Measurements from ENCODE around the gene ASPDH. TPM values are rescaled to one million over a fixed set of nuclear protein-coding genes. Genes with fewer than 3 reads are reported as not detected.

The ASPDH gene
- total RNA-seq, 1 donor from 2014 or later = not detected

DNA sequence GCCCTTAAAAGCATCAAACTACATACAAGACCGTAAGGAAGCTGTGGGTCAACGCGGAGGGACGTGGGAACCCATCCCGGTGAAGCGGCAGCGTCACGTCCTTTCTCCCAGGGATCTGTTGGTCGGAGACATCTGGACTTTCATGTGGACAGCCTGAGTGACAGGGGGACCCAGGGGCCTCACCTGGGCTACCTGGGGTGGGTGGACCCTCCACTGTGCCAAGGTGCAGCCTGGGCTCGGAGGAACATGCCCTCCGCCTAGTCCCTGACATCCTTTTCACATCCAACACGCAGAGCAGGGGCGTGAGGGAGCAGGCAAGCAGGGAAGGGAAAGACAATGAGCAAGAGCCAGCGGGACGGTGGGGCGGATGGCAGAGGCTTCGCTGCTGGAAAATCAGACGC is 23.3 kb downstream of the ASPDH start:
- TF ChIP-seq, protein P1, sequence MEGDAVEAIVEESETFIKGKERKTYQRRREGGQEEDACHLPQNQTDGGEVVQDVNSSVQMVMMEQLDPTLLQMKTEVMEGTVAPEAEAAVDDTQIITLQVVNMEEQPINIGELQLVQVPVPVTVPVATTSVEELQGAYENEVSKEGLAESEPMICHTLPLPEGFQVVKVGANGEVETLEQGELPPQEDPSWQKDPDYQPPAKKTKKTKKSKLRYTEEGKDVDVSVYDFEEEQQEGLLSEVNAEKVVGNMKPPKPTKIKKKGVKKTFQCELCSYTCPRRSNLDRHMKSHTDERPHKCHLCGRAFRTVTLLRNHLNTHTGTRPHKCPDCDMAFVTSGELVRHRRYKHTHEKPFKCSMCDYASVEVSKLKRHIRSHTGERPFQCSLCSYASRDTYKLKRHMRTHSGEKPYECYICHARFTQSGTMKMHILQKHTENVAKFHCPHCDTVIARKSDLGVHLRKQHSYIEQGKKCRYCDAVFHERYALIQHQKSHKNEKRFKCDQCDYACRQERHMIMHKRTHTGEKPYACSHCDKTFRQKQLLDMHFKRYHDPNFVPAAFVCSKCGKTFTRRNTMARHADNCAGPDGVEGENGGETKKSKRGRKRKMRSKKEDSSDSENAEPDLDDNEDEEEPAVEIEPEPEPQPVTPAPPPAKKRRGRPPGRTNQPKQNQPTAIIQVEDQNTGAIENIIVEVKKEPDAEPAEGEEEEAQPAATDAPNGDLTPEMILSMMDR (IDR thresholded peaks at IDR 0.05) = no peak
- H3K27me3 Mint-ChIP-seq (ENCODE audit: unreplicated experiment) = peaks cover 40% of the 10 kb centered on the region
- peaks cover under 1% of the 10 kb centered on the region for H3K36me3 Mint-ChIP-seq (ENCODE audit: unreplicated experiment)
- H3K4me3 Mint-ChIP-seq (ENCODE audit: unreplicated experiment) = no peak overlapping the region
- no peak for DNase-seq (ENCODE audit: extremely low spot score, unreplicated experiment)
- H3K4me1 Mint-ChIP-seq (ENCODE audit: unreplicated experiment) = peaks cover 5% of the 10 kb centered on the region
- H3K9me3 Mint-ChIP-seq (ENCODE audit: unreplicated experiment) = no peaks in the 10 kb centered on the region
- H3K27ac Mint-ChIP-seq (ENCODE audit: unreplicated experiment) = no peak overlapping the region

DNA sequence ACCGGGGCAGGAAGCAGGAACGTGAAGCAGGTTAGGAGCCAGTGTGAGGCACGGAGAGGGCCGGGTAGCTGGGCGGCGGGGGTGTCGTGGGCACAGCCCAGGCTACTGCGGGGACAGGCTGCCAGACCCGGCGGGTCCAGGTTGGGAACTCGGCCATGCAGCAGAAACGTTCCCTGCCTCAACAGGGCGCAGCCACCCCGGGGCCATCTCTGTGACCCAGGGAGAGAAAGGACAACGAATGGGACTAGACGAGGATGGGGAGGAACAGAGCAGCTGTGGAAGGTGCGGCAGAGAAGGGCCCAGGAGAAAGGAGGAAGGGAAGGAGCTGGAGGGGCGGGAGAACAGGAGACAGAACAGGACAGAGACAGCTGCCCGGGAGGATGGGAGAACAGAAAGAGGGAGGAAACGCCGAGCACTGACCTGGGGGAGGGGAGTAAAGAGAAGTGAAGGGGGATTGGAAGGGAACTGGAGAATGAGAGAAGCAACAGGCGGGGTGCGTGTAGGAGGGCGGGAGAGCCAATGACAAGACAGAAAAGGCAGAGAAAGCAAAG is 24.2 kb downstream of the ASPDH start:
- Mint-ChIP-seq H3K27ac (ENCODE audit: unreplicated experiment) (no peak overlapping the region), H3K4me1 (ENCODE audit: unreplicated experiment) (peaks cover 5% of the 10 kb centered on the region), H3K36me3 (ENCODE audit: unreplicated experiment) (peaks cover 8% of the 10 kb centered on the region), H3K9me3 (ENCODE audit: unreplicated experiment) (no peaks in the 10 kb centered on the region), H3K4me3 (ENCODE audit: unreplicated experiment) (no peak overlapping the region), H3K27me3 (ENCODE audit: unreplicated experiment) (peaks cover 35% of the 10 kb centered on the region)
- TF ChIP-seq, protein P1 (IDR thresholded peaks at IDR 0.05) = no peak
- no peak for DNase-seq (ENCODE audit: extremely low spot score, unreplicated experiment)

DNA sequence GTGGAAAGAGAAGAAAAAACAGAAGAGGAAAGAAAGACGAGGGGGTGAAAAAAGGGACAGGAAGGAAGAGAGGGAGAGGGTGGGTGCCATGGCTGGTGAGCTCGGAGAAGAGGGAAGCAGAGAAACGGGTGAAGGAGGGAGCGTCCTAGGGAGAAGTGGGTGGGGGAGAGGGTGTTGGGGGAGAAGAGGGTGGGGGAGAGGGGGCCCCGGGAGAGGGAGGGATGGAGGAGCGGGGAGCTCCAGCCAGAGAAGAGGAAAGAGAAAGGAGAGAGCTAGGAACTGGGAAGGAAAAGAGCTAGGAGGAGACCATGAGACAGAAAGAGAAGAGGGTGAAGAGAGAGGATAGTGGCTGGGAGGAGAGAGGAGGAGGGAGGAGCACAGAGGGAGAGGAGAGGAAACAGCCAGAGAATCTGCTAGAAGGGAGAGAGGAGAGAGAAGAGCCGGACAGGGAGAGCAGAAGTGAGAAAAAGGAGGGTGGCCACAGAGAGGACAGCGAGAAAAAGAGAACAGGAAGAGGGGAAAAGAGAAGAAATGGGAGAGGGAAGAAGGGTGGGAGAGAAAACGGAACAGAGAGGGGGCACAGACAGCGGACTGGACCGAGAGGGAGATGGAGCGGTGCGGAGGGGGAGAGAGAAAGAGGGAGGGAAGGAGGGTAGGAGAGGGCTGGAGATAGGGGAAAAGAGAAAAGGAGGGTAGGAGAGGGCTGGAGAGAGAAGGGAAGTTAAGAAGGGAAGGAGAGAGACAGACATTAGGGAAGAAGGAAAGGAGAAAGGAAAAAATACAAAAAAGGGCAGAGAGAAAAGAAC is 25.1 kb downstream of the ASPDH start:
- no peak overlapping the region for H3K4me3 Mint-ChIP-seq (ENCODE audit: unreplicated experiment)
- peaks cover 5% of the 10 kb centered on the region for H3K4me1 Mint-ChIP-seq (ENCODE audit: unreplicated experiment)
- H3K27me3 Mint-ChIP-seq (ENCODE audit: unreplicated experiment) = peaks cover 35% of the 10 kb centered on the region
- peaks cover 8% of the 10 kb centered on the region for H3K36me3 Mint-ChIP-seq (ENCODE audit: unreplicated experiment)
- no peak for DNase-seq (ENCODE audit: extremely low spot score, unreplicated experiment)
- H3K27ac Mint-ChIP-seq (ENCODE audit: unreplicated experiment) = no peak overlapping the region
- no peaks in the 10 kb centered on the region for H3K9me3 Mint-ChIP-seq (ENCODE audit: unreplicated experiment)
- TF ChIP-seq, protein P1 (IDR thresholded peaks at IDR 0.05) = no peak

GRCh38 chr19:50486823-50487515 is 26.7 kb downstream of the ASPDH start:
- no peak overlapping the region for H3K4me3 Mint-ChIP-seq (ENCODE audit: unreplicated experiment)
- H3K4me1 Mint-ChIP-seq (ENCODE audit: unreplicated experiment) = peaks cover 5% of the 10 kb centered on the region
- H3K27ac Mint-ChIP-seq (ENCODE audit: unreplicated experiment) = no peak overlapping the region
- H3K9me3 Mint-ChIP-seq (ENCODE audit: unreplicated experiment) = no peaks in the 10 kb centered on the region
- TF ChIP-seq, protein P1 (IDR thresholded peaks at IDR 0.05) = peak; percentile 51
- peak; percentile 81 for DNase-seq (ENCODE audit: extremely low spot score, unreplicated experiment)
- peaks cover 16% of the 10 kb centered on the region for H3K36me3 Mint-ChIP-seq (ENCODE audit: unreplicated experiment)
- peaks cover 31% of the 10 kb centered on the region for H3K27me3 Mint-ChIP-seq (ENCODE audit: unreplicated experiment)

All from osteocyte (in vitro differentiated cells).